ENCODE measurements around the gene SRCAP. TPM values are rescaled to one million over a fixed set of nuclear protein-coding genes. Genes with fewer than 3 reads are reported as not detected.
A peak's percentile ranks its signal among the peaks of the same experiment; 100 is the strongest.

Gene SRCAP
- total and polyA plus RNA-seq, 2 of the 8 experiments (the other 6 are each of a cell fraction or from before 2014, with no cell fraction given): 5.5 to 54.3 TPM

GRCh38 chr16:30657866-30658730 is 40.9 kb upstream of the SRCAP start, which contains the start of gene FBRS (continued):
- TF ChIP-seq ATF2 (IDR thresholded peaks at IDR 0.05; ENCODE audit: low read length): no peak
- no peak for TF ChIP-seq EZH2 (IDR thresholded peaks at IDR 0.05; ENCODE audit: low read depth, low read length, severe bottlenecking)
- peak; percentile 58 for TF ChIP-seq POLR2AphosphoS5 (IDR thresholded peaks at IDR 0.05; ENCODE audit: low read depth, low read length)
- TF ChIP-seq BRCA1 (IDR thresholded peaks at IDR 0.05; ENCODE audit: low read depth, low read length): no peak
- TF ChIP-seq CBX5 (IDR thresholded peaks at IDR 0.05; ENCODE audit: low read depth, low read length): no peak
- no peak for TF ChIP-seq NANOG (IDR thresholded peaks at IDR 0.05; ENCODE audit: insufficient read depth, low read depth, low read length, poor library complexity, severe bottlenecking)
- no peak; the same call in 1 of the 2 replicates for TF ChIP-seq EGR1 (IDR thresholded peaks at IDR 0.05; ENCODE audit: borderline replicate concordance, low read depth, low read length)
- TF ChIP-seq EP300 (IDR thresholded peaks at IDR 0.05; ENCODE audit: borderline replicate concordance in 1 of 2, low read depth in 2 of 2, low read length in 2 of 2): peak in 1 of 2 experiments; percentile 69; a peak in 1 of 3 replicates
- peak; percentile 2; the same call in 1 of the 2 replicates for TF ChIP-seq CHD2 (IDR thresholded peaks at IDR 0.05; ENCODE audit: low read length)
- TF ChIP-seq POU5F1 (IDR thresholded peaks at IDR 0.05; ENCODE audit: low read depth, low read length): no peak
- TF ChIP-seq CTBP2 (IDR thresholded peaks at IDR 0.05; ENCODE audit: borderline replicate concordance, insufficient read depth, insufficient read length, low read length): no peak
- TF ChIP-seq KDM4A (IDR thresholded peaks at IDR 0.05; ENCODE audit: low read depth, low read length, severe bottlenecking): peak; percentile 68
- 0 out of 2 replicates have a peak, but pooled peaks have one; percentile 17 for TF ChIP-seq MAX (IDR thresholded peaks at IDR 0.05)
- no peak for TF ChIP-seq TAF7 (optimal IDR thresholded peaks at IDR 0.05; ENCODE audit: borderline replicate concordance, low read depth, low read length)
- peak; percentile 49; the same call in 1 of the 2 replicates for TF ChIP-seq SUZ12 (IDR thresholded peaks at IDR 0.05; ENCODE audit: low read length)
- peak; percentile 74 to 79 (median 77) for TF ChIP-seq CTCF (IDR thresholded peaks at IDR 0.05; ENCODE audit: control extremely low read depth in 1 of 3, insufficient read depth in 1 of 3, low read depth in 1 of 3, low read length in 3 of 3)
- TF ChIP-seq SIN3A (conservative IDR thresholded peaks at IDR 0.05 in 1 of 2, IDR thresholded peaks at IDR 0.05 in 1 of 2; ENCODE audit: low read depth in 1 of 2, low read length in 2 of 2): peak; percentile 74 to 85; a peak in 3 of 4 replicates

Data from H1 (cell line).